Measurements from ENCODE around the gene SNAPC4. TPM values are rescaled to one million over a fixed set of nuclear protein-coding genes. Genes with fewer than 3 reads are reported as not detected.

SNAPC4 gene
- total and polyA plus RNA-seq, 2 of the 8 experiments (the other 6 are each of a cell fraction or from before 2014, with no cell fraction given), result 6.9 to 18.1 TPM

DNA sequence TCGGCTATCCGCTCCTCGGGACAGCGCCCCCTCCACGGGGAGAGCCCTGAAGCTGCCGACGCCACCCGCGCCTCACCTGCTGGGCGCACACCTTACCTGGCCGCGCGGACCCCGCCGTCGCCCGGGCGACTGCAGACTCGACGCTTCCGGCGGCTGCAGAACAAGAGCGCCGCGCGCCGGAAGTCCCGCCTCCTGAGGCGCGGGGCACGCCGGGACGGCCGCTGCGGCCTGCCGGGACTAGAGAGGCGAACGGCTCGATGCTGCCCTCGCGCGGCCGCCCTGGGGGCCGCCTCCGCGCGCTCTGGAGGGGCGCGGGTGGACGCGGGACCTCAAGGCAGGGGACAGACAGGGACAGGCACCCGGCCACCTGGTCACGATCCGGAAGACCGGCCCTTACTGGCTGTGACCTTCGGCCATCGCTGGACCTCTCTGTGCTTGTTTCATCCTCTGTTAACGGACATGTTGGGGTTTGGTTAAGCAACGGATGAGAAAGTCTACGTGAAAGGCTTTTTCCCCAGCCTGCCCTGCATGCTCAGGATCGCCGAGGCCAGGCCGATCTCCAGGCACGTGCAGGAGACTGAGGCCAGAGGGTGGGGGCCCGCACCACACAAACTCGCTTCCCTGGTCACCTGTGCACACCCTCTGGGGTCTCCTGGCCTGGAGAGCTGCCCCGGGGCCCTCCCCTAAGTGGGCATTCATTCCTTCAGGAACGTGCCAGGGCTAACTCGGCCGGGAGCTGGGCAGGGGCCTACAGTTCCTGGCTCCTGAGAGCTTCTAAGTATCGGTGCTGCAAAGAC, at the start of gene SNAPC4 (continued):
- TF ChIP-seq ASH2L (IDR thresholded peaks at IDR 0.05; ENCODE audit: low read length), result no peak
